GM04504 (cell line): ENCODE data around the gene WTIP.
A peak's percentile ranks its signal among the peaks of the same experiment; 100 is the strongest.
"Not testable (repeated sequence)": the region's sequence is repeated elsewhere in the genome, so short reads cannot be mapped to it uniquely, and the experiment has no call there.

Experiments used
- DNase-seq: peaks from one replicate; pipeline ENCODE4 v3.0.0-alpha.2; 2012; ENCODE audit warnings: low read depth

The WTIP gene

GRCh38 chr19:34480971-34481841, at the start of gene WTIP:
TSS of gene WTIP (plus strand) at chr19:34481758. CDS start at chr19:34481975, 217 bp downstream.
- peak; percentile 78 for DNase-seq

- no peak for DNase-seq
These were observed 48.8 kb upstream of the WTIP start for GRCh38 chr19:34432797-34433196.

- no peak for DNase-seq
These were observed 44.8 kb upstream of the WTIP start for GRCh38 chr19:34436716-34437115.

GRCh38 chr19:34448191-34448590, 33.4 kb upstream of the WTIP start:
- DNase-seq: no peak

- no peak for DNase-seq
These were observed 28.8 kb upstream of the WTIP start for GRCh38 chr19:34452723-34453122.

- no peak for DNase-seq
These were observed 27.5 kb upstream of the WTIP start for GRCh38 chr19:34454091-34454490.

- no peak for DNase-seq
These were observed 26.9 kb upstream of the WTIP start for GRCh38 chr19:34454685-34455084.

- not testable (repeated sequence) for DNase-seq
These were observed 25.6 kb upstream of the WTIP start for GRCh38 chr19:34455783-34456480.

- no peak for DNase-seq
These were observed 24.1 kb upstream of the WTIP start for GRCh38 chr19:34457446-34457845.

GRCh38 chr19:34458677-34459076, 22.9 kb upstream of the WTIP start:
- no peak for DNase-seq

- DNase-seq: no peak
These were observed 21.9 kb upstream of the WTIP start for GRCh38 chr19:34459614-34460013.

GRCh38 chr19:34461375-34462100, 20.0 kb upstream of the WTIP start:
- no peak for DNase-seq

- not testable (repeated sequence) for DNase-seq
These were observed 16.8 kb upstream of the WTIP start for GRCh38 chr19:34464785-34465184.

GRCh38 chr19:34468409-34468808, 13.1 kb upstream of the WTIP start:
- no peak for DNase-seq

GRCh38 chr19:34469026-34469425, 12.5 kb upstream of the WTIP start:
- DNase-seq: not testable (repeated sequence)

GRCh38 chr19:34471906-34472700, 9.5 kb upstream of the WTIP start:
- no peak for DNase-seq

GRCh38 chr19:34474233-34474989, 7.1 kb upstream of the WTIP start:
- DNase-seq: no peak

GRCh38 chr19:34475026-34475974, 6.3 kb upstream of the WTIP start:
- DNase-seq: peak; percentile 68

GRCh38 chr19:34475975-34476594, 5.5 kb upstream of the WTIP start:
- DNase-seq: no peak
